ENCODE results near the gene YIPF1.

- no peak for TF ChIP-seq CTCF (conservative IDR thresholded peaks at IDR 0.05 in 1 of 2, IDR thresholded peaks at IDR 0.05 in 1 of 2; ENCODE audit: low read depth in 1 of 2, low read length in 2 of 2)
- TF ChIP-seq EZH2 (IDR thresholded peaks at IDR 0.05; ENCODE audit: low read length, missing control alignments): no peak
These were observed 41.3 kb upstream of the YIPF1 start for GRCh38 chr1:53930932-53931331.

Data from fibroblast of lung (primary cell).